ENCODE results near the gene BCHE.

GRCh38 chr3:165744025-165744424, 93.2 kb downstream of the BCHE start:
- TF ChIP-seq, protein P1, sequence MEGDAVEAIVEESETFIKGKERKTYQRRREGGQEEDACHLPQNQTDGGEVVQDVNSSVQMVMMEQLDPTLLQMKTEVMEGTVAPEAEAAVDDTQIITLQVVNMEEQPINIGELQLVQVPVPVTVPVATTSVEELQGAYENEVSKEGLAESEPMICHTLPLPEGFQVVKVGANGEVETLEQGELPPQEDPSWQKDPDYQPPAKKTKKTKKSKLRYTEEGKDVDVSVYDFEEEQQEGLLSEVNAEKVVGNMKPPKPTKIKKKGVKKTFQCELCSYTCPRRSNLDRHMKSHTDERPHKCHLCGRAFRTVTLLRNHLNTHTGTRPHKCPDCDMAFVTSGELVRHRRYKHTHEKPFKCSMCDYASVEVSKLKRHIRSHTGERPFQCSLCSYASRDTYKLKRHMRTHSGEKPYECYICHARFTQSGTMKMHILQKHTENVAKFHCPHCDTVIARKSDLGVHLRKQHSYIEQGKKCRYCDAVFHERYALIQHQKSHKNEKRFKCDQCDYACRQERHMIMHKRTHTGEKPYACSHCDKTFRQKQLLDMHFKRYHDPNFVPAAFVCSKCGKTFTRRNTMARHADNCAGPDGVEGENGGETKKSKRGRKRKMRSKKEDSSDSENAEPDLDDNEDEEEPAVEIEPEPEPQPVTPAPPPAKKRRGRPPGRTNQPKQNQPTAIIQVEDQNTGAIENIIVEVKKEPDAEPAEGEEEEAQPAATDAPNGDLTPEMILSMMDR (IDR thresholded peaks at IDR 0.05; ENCODE audit: borderline replicate concordance, extremely low read depth, low read length, poor library complexity, severe bottlenecking), result no peak
- TF ChIP-seq EZH2 (IDR thresholded peaks at IDR 0.05; ENCODE audit: borderline replicate concordance, low read depth, low read length, severe bottlenecking), result no peak
